Epithelial cell of esophagus (primary cell): Measurements from ENCODE around the gene RALGPS1.

ENCODE experiments used
- DNase-seq: peaks from one replicate; pipeline ENCODE4 v3.0.0; 2010; ENCODE audit warnings: low read depth
- H3K4me3 ChIP-seq: 2 replicates; pipeline ENCODE4 v1.5.1; 2011; ENCODE audit warnings: mild to moderate bottlenecking, low read length, control low read depth
- CTCF ChIP-seq: IDR thresholded peaks from 2 replicates; pipeline ENCODE4 v1.5.1; 2011; ENCODE audit warnings: low read depth, mild to moderate bottlenecking, low read length, control low read depth, inconsistent platforms; ENCODE audit not compliant: insufficient read depth; ENCODE audit errors: missing control alignments

RALGPS1 gene

GRCh38 chr9:127098916-127099553 is 184.5 kb downstream of the RALGPS1 start:
- TF ChIP-seq CTCF, result no peak
- H3K4me3 ChIP-seq, result no peak overlapping the region
- DNase-seq, result no peak

- no peak for DNase-seq
- TF ChIP-seq CTCF, result no peak
- H3K4me3 ChIP-seq, result no peak overlapping the region
These were observed 185.1 kb downstream of the RALGPS1 start for GRCh38 chr9:127099664-127100063.

GRCh38 chr9:127102176-127102575 is 187.6 kb downstream of the RALGPS1 start:
- no peak for DNase-seq
- TF ChIP-seq CTCF, result no peak
- no peak overlapping the region for H3K4me3 ChIP-seq

GRCh38 chr9:127102788-127103187 is 188.2 kb downstream of the RALGPS1 start:
- no peak overlapping the region for H3K4me3 ChIP-seq
- no peak for DNase-seq
- no peak for TF ChIP-seq CTCF

- TF ChIP-seq CTCF, result no peak
- peak; percentile 61 for DNase-seq
- H3K4me3 ChIP-seq, result no peak overlapping the region
These were observed 190.2 kb downstream of the RALGPS1 start for GRCh38 chr9:127104581-127105311.

GRCh38 chr9:127105805-127106465 is 191.4 kb downstream of the RALGPS1 start:
- TF ChIP-seq CTCF, result no peak
- H3K4me3 ChIP-seq, result no peak overlapping the region
- DNase-seq, result no peak

GRCh38 chr9:127106466-127106855 is 191.9 kb downstream of the RALGPS1 start:
- no peak for TF ChIP-seq CTCF
- DNase-seq, result no peak
- H3K4me3 ChIP-seq, result no peak overlapping the region
